OCI-LY3 (cell line): Measurements from ENCODE around the gene MSMO1.

ENCODE experiments used
- CTCF ChIP-seq: fragments of 200-600, 300-600 bp; sonication (generic); IDR thresholded peaks from 2 replicates; pipeline ENCODE4 v1.5.1; 2014; ENCODE audit warnings: antibody characterized with exemption, low read length, low read depth
- EZH2phosphoT487 ChIP-seq: fragments of 200-600 bp; shearing (Covaris generic); IDR thresholded peaks from 2 replicates; pipeline ENCODE4 v1.6.1; 2018; ENCODE audit warnings: antibody characterized with exemption, mixed run types, low read depth

- no peak for TF ChIP-seq CTCF
- no peak for TF ChIP-seq EZH2phosphoT487
These were observed 27.9 kb upstream of the MSMO1 start for GRCh38 chr4:165299399-165300060.
